ENCODE results near the gene CFAP91. TPM values are rescaled to one million over a fixed set of nuclear protein-coding genes. Genes with fewer than 3 reads are reported as not detected.

CFAP91 gene
- not detected in 2 replicates for total RNA-seq

DNA sequence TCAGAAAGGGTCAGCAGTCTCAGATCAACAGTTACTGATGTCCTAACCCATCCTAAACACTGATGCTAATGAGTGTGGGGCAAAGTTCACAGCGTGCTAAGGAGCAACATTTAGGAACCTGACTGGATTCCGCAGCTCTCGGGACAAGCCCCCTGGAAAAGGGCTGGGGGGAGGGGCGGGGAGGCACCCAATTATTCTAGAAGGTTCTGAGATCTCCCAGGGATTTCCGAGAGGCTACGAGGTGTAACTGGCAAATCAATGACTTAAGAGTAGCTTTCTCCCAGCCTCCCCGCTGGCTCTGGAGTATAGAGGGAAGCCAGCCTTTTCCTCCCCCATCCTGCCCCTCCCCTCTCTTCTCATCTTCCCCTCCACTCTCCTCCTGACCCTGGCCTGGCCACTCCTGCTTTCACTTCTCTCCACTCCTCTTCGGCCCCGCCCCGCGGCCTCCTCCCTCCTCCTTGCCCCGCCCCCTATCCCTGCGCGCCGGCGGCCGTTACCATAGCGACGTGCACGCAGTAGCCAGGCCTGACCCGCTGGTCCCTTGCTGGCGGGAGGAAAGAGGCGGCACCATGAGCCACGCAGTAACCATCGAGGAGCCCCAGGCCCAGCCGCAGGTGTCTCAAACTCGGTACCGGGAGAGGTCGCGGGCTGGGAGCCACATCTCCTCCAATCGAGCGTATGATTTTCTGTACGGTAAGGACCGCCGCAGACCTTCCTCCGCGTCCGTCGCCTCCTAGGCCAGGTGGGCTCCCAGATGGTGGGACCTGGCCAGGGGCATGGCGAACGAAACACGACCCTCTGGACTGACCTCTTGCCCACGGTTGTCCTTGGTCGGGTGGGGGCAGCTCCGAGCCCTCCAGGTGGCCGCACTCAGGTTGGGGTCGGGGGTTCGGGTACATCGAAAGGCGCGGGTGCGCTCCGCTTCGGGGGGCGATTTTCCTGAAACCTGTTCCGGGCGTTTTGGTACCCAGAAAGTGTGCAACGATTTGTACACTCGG, at the start of gene CFAP91:
Gene CFAP91, plus strand, starts transcription at position 493 of the 998 bp plus-strand sequence. Its CDS starts 77 bp downstream, at position 570.
- DNase-seq (ENCODE audit: low read depth) = peak; percentile 72
- TF ChIP-seq, protein P1, sequence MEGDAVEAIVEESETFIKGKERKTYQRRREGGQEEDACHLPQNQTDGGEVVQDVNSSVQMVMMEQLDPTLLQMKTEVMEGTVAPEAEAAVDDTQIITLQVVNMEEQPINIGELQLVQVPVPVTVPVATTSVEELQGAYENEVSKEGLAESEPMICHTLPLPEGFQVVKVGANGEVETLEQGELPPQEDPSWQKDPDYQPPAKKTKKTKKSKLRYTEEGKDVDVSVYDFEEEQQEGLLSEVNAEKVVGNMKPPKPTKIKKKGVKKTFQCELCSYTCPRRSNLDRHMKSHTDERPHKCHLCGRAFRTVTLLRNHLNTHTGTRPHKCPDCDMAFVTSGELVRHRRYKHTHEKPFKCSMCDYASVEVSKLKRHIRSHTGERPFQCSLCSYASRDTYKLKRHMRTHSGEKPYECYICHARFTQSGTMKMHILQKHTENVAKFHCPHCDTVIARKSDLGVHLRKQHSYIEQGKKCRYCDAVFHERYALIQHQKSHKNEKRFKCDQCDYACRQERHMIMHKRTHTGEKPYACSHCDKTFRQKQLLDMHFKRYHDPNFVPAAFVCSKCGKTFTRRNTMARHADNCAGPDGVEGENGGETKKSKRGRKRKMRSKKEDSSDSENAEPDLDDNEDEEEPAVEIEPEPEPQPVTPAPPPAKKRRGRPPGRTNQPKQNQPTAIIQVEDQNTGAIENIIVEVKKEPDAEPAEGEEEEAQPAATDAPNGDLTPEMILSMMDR (IDR thresholded peaks at IDR 0.05; ENCODE audit: insufficient read depth, low read length, severe bottlenecking) = no peak
- H3K36me3 ChIP-seq (ENCODE audit: control insufficient read depth, insufficient read depth, low read length) = no peaks in the 10 kb centered on the region
- H3K27me3 ChIP-seq (ENCODE audit: control insufficient read depth, insufficient read depth, low read length) = peaks cover 4% of the 10 kb centered on the region
- peak within 1 kb of the TSS; percentile 39 for H3K4me3 ChIP-seq (ENCODE audit: low read depth, low read length)
- FAIRE-seq = no peak

DNA sequence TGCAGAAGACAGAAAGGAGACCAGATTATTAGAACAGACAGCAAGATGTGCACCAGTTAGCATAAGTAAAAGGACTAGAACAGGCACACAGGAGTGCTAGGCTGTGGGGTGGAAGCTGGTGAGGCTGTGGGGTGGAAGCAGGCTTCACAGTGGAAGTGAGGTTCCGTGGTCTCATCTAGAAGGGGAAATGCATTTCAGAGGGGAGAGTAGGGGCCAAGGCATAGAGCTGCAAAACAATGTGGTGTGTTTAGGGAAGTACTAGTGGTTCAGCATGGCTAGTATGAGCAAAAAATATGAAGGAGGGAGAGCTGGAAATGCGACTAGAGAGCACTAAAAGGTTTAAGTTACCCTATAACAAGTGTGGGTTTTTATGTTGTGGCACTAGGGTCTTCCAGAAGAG, 48.9 kb upstream of the CFAP91 start:
- Histone ChIP-seq H3K27me3 (ENCODE audit: control insufficient read depth, insufficient read depth, low read length) (no peaks in the 10 kb centered on the region), H3K36me3 (ENCODE audit: control insufficient read depth, insufficient read depth, low read length) (no peaks in the 10 kb centered on the region), H3K4me3 (ENCODE audit: low read depth, low read length) (no peak overlapping the region)
- FAIRE-seq = no peak
- no peak for DNase-seq (ENCODE audit: low read depth)
- TF ChIP-seq, protein P1 (IDR thresholded peaks at IDR 0.05; ENCODE audit: insufficient read depth, low read length, severe bottlenecking) = no peak

DNA sequence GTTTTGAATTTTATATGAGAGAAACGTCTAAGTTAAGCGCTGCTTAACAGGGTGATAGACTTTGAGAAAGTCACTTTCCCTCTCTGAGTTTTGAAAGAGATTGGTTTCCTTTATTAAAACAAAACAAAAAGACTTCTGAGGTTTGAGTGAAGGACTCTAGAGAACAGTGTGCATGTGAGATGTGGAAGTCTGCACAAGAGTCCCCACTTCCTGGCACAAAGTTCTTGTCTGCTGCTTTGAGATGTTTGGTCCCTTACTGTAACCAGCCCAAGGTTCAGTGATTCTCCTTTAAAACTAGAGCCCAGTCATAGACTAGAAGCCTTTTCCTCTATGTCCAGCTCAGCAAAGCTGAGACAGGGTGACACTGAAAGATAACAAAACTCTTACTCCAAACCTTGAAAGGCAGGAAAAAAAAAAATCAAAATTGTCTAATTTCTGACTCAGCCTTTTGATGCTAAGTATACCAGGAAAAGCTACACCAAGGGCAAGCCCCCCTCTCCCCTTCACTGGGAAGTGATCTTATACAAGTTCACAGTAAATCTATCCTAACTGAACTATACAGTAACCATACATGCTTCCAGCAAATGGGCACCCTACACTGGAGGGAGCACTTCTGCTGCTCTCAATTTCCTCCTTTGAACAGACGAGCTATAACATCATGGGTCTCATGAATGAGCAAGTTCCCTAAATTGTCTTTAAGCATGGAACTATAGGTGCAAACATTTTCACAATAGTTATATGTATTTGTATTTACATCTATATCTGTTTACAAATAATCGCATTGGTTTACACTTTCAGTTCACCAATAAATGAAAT, 44.7 kb upstream of the CFAP91 start:
- no peaks in the 10 kb centered on the region for H3K27me3 ChIP-seq (ENCODE audit: control insufficient read depth, insufficient read depth, low read length)
- no peak for DNase-seq (ENCODE audit: low read depth)
- no peak for FAIRE-seq
- TF ChIP-seq, protein P1 (IDR thresholded peaks at IDR 0.05; ENCODE audit: insufficient read depth, low read length, severe bottlenecking) = no peak
- H3K36me3 ChIP-seq (ENCODE audit: control insufficient read depth, insufficient read depth, low read length) = no peaks in the 10 kb centered on the region
- H3K4me3 ChIP-seq (ENCODE audit: low read depth, low read length) = no peak overlapping the region

DNA sequence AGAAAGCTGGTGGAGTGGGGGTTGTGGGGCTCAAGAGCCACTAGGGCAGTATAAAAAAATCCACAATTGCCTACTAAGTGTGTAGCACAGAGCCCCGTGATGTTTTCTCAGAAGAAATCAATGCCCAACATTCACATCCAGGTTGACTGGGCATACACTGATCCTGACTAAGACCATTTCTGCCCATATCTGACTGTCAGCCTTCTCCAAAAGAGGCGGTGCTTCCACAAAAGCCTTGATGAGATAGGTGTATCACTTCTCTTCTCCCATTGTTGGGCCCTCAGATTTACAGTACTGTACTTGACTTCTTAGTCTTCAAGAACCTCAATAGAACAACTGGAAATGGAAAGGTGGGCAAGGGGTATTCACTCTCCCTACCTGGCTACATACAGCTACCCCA, 43.8 kb upstream of the CFAP91 start:
- Histone ChIP-seq H3K27me3 (ENCODE audit: control insufficient read depth, insufficient read depth, low read length) (no peaks in the 10 kb centered on the region), H3K4me3 (ENCODE audit: low read depth, low read length) (no peak overlapping the region), H3K36me3 (ENCODE audit: control insufficient read depth, insufficient read depth, low read length) (no peaks in the 10 kb centered on the region)
- DNase-seq (ENCODE audit: low read depth) = no peak
- no peak for FAIRE-seq
- TF ChIP-seq, protein P1 (IDR thresholded peaks at IDR 0.05; ENCODE audit: insufficient read depth, low read length, severe bottlenecking) = no peak

DNA sequence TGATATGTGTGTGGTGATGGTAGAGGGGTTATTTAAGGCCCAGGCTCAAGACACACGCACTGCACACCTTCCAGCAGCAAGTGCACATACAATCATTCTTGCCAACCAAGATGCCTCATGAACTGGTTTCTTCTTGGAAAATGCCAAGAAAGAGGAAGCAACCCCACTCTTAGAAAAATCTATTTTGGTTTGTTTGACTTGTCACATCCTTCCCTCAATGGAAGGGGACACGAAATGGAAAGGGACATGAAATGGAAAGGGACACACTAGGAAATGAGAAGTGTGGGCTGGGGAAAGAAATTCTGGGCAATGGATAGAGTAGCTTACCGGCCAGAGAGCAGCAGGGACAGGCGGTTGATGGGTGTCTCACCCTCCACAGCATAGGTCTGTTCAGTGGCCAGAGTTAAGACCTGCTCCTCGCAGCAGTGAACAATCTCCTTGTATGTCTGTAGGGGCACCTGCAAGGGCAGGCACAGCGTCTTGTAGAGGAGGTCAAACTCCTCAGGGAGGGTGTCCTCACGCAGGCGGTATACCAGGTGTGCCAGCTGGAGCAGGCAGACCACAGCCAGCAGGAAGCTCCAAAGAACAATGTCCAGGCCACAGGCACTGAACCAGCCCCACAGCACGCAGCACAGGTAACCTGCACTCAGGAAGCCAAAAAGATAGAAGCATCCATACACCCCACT, 43.1 kb upstream of the CFAP91 start:
- TF ChIP-seq, protein P1 (IDR thresholded peaks at IDR 0.05; ENCODE audit: insufficient read depth, low read length, severe bottlenecking) = no peak
- H3K36me3 ChIP-seq (ENCODE audit: control insufficient read depth, insufficient read depth, low read length) = no peaks in the 10 kb centered on the region
- no peak for DNase-seq (ENCODE audit: low read depth)
- H3K27me3 ChIP-seq (ENCODE audit: control insufficient read depth, insufficient read depth, low read length) = no peaks in the 10 kb centered on the region
- no peak overlapping the region for H3K4me3 ChIP-seq (ENCODE audit: low read depth, low read length)
- FAIRE-seq = peak; percentile 86
